Mesodermal cell (in vitro differentiated cells): Measurements from ENCODE around the gene OPTN.

Experiments
- H3K27ac ChIP-seq: 2 replicates; pipeline ENCODE4 v1.7.0; 2013; ENCODE audit warnings: mild to moderate bottlenecking, low read depth, low read length, moderate library complexity; ENCODE audit not compliant: severe bottlenecking
- H3K36me3 ChIP-seq: 2 replicates; pipeline ENCODE4 v1.7.1; 2013; ENCODE audit warnings: mild to moderate bottlenecking, low read length, moderate library complexity; ENCODE audit not compliant: control insufficient read depth, insufficient read depth
- H3K4me1 ChIP-seq: one replicate; pipeline ENCODE4 v1.7.1; 2013; ENCODE audit warnings: mild to moderate bottlenecking, low read length; ENCODE audit not compliant: insufficient read depth, control insufficient read depth, poor library complexity, severe bottlenecking
- H3K4me3 ChIP-seq: 2 replicates; pipeline ENCODE4 v1.7.0; 2013; ENCODE audit warnings: low read length, control low read depth, mild to moderate bottlenecking; ENCODE audit not compliant: insufficient read depth, poor library complexity, severe bottlenecking; ENCODE audit errors: extremely low read depth
- H3K9me3 ChIP-seq: 2 replicates; pipeline ENCODE4 v1.7.1; 2013; ENCODE audit warnings: mild to moderate bottlenecking, low read length, moderate library complexity; ENCODE audit not compliant: control insufficient read depth
- WGBS, 2 experiments: methylation state at CpG; one replicate each; pipeline ENCODE4 v1.1.5; 2013; ENCODE audit warnings: missing lambda C conversion rate in 2 of 2; ENCODE audit not compliant: insufficient coverage in 2 of 2; 5-methylcytosine and 5-hydroxymethylcytosine counted together

Gene OPTN

GRCh38 chr10:13120786-13121499, 21.0 kb downstream of the OPTN start:
- Histone ChIP-seq H3K27ac (no peak overlapping the region), H3K4me1 (no peaks in the 10 kb centered on the region), H3K9me3 (no peaks in the 10 kb centered on the region), H3K36me3 (peaks cover 48% of the 10 kb centered on the region), H3K4me3 (no peak overlapping the region)
- 81 to 93% methylated on average over 3 to 5 of the region's 10 CpGs for WGBS, 2 experiments

GRCh38 chr10:13121500-13121854, 21.5 kb downstream of the OPTN start:
- Histone ChIP-seq H3K27ac (no peak overlapping the region), H3K4me1 (no peaks in the 10 kb centered on the region), H3K4me3 (no peak overlapping the region), H3K9me3 (no peaks in the 10 kb centered on the region), H3K36me3 (peaks cover 46% of the 10 kb centered on the region)
- 83% methylated on average over 1 of the region's 1 CpG; no CpG with 5 or more reads in 1 of the 2 experiments for WGBS, 2 experiments

- no peaks in the 10 kb centered on the region for H3K4me1 ChIP-seq
- WGBS, 2 experiments: 88 to 93% methylated on average over 5 to 6 of the region's 8 CpGs
- H3K36me3 ChIP-seq: peaks cover 42% of the 10 kb centered on the region
- no peaks in the 10 kb centered on the region for H3K9me3 ChIP-seq
- no peak overlapping the region for H3K27ac ChIP-seq
- H3K4me3 ChIP-seq: no peak overlapping the region
Observed at GRCh38 chr10:13136651-13137050, 36.7 kb downstream of the OPTN start.

GRCh38 chr10:13139150-13139549, 39.2 kb downstream of the OPTN start:
- Histone ChIP-seq H3K9me3 (no peaks in the 10 kb centered on the region), H3K4me1 (no peaks in the 10 kb centered on the region), H3K36me3 (peaks cover 31% of the 10 kb centered on the region), H3K27ac (no peak overlapping the region), H3K4me3 (no peak overlapping the region)
- 50% methylated on average over 2 of the region's 7 CpGs; no CpG with 5 or more reads in 1 of the 2 experiments for WGBS, 2 experiments

GRCh38 chr10:13139676-13140075, 39.7 kb downstream of the OPTN start:
- H3K27ac ChIP-seq: no peak overlapping the region
- WGBS, 2 experiments: no CpG with 5 or more reads among the region's 2 CpGs
- H3K36me3 ChIP-seq: peaks cover 29% of the 10 kb centered on the region
- no peaks in the 10 kb centered on the region for H3K4me1 ChIP-seq
- no peak overlapping the region for H3K4me3 ChIP-seq
- no peaks in the 10 kb centered on the region for H3K9me3 ChIP-seq

- Histone ChIP-seq H3K36me3 (peaks cover 19% of the 10 kb centered on the region), H3K4me1 (no peaks in the 10 kb centered on the region), H3K9me3 (no peaks in the 10 kb centered on the region), H3K27ac (no peak overlapping the region), H3K4me3 (no peak overlapping the region)
- 84 to 92% methylated on average over 4 of the region's 4 CpGs for WGBS, 2 experiments
Observed at GRCh38 chr10:13140627-13141190, 40.7 kb downstream of the OPTN start.

- Histone ChIP-seq H3K9me3 (no peaks in the 10 kb centered on the region), H3K4me1 (no peaks in the 10 kb centered on the region), H3K4me3 (no peak overlapping the region), H3K36me3 (peaks cover 7% of the 10 kb centered on the region), H3K27ac (no peak overlapping the region)
- WGBS, 2 experiments: 86 to 100% methylated on average over 1 of the region's 1 CpG
Observed at GRCh38 chr10:13143766-13144165, 43.8 kb downstream of the OPTN start.

- 50 to 69% methylated on average over 2 of the region's 3 CpGs for WGBS, 2 experiments
- H3K4me1 ChIP-seq: no peaks in the 10 kb centered on the region
- H3K4me3 ChIP-seq: no peak overlapping the region
- no peaks in the 10 kb centered on the region for H3K9me3 ChIP-seq
- peaks cover 7% of the 10 kb centered on the region for H3K36me3 ChIP-seq
- no peak overlapping the region for H3K27ac ChIP-seq
Observed at GRCh38 chr10:13144814-13145213, 44.9 kb downstream of the OPTN start.

- WGBS, 2 experiments: no CpG with 5 or more reads among the region's 1 CpG
- Histone ChIP-seq H3K27ac (no peak overlapping the region), H3K4me1 (no peaks in the 10 kb centered on the region)
Observed at GRCh38 chr10:13146379-13146778, 46.4 kb downstream of the OPTN start.

GRCh38 chr10:13147161-13147560, 47.2 kb downstream of the OPTN start:
- H3K4me1 ChIP-seq: no peaks in the 10 kb centered on the region
- no peak overlapping the region for H3K4me3 ChIP-seq
- no peak overlapping the region for H3K27ac ChIP-seq
- peaks cover 5% of the 10 kb centered on the region for H3K36me3 ChIP-seq
- no peaks in the 10 kb centered on the region for H3K9me3 ChIP-seq

More at GRCh38 chr10:13146379-13146778, 46.4 kb downstream of the OPTN start:
- Histone ChIP-seq H3K4me3 (no peak overlapping the region), H3K36me3 (peaks cover 7% of the 10 kb centered on the region), H3K9me3 (no peaks in the 10 kb centered on the region)

GRCh38 chr10:13152296-13152695, 52.3 kb downstream of the OPTN start:
- Histone ChIP-seq H3K4me1 (no peaks in the 10 kb centered on the region), H3K9me3 (no peaks in the 10 kb centered on the region), H3K4me3 (no peak overlapping the region), H3K27ac (no peak overlapping the region), H3K36me3 (no peaks in the 10 kb centered on the region)
- WGBS, 2 experiments: 100% methylated on average over 3 of the region's 3 CpGs
